Fibroblast of pulmonary artery (primary cell): ENCODE data around the gene MINDY4.
"Not testable (repeated sequence)": the region's sequence is repeated elsewhere in the genome, so short reads cannot be mapped to it uniquely, and the experiment has no call there.

Experiments
- DNase-seq: peaks from one replicate; pipeline ENCODE4 v3.0.0-alpha.2; 2010; ENCODE audit warnings: low read depth
- H3K4me3 ChIP-seq: replicated peaks from 2 replicates; pipeline ENCODE4 v1.5.1; 2011; ENCODE audit warnings: low read depth, mild to moderate bottlenecking, control low read depth, low read length, moderate library complexity
- CTCF ChIP-seq: IDR thresholded peaks from 2 replicates; pipeline ENCODE4 v1.5.1; 2011; ENCODE audit warnings: mild to moderate bottlenecking, control low read depth, low read length, inconsistent platforms; ENCODE audit errors: missing control alignments

MINDY4 gene

DNA sequence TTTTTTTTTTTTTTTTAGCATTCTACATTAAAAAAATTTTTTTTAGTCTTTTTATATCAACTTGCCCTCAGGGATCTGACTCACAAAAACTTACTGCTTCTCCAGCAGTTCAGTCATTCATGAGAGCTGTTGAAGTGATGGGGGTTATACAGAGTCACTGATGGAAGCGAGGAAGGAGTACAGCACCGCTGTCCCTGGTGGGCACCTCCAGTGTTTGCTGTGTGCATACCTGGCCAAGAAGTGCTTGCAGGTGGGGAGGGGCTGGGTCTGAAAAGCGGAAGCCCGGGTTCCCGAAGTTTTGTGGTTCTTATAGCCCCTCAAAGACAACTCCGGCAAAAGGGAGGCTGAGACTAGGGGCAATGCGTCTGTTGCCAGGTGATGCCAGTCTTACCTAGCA, 46.2 kb downstream of the MINDY4 start:
- DNase-seq = no peak
- TF ChIP-seq CTCF = no peak
- H3K4me3 ChIP-seq = no peak overlapping the region

- no peak for TF ChIP-seq CTCF
- no peak for DNase-seq
- H3K4me3 ChIP-seq = no peak overlapping the region
Measured at GRCh38 chr7:30824821-30825720, 53.9 kb downstream of the MINDY4 start.

DNA sequence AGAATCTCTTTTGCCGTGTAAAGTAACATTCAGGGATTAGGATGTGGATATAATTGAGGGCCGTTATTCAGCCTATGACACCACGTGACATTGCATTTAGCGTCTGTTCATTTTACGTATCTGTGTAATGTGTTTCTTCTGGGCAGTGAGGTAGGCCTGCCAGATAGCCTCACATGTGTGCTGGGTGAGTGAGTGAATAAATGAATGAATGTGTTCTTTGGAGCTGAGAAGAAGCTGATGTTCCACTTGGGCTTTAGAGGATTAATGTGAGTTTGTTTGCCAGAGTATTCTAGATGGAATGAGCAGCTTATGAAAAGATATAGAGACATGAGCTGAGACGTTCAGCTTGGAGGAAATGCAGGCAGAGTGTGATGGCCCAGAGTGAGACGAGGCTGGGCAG, 55.0 kb downstream of the MINDY4 start:
- DNase-seq = no peak
- no peak for TF ChIP-seq CTCF
- H3K4me3 ChIP-seq = no peak overlapping the region

DNA sequence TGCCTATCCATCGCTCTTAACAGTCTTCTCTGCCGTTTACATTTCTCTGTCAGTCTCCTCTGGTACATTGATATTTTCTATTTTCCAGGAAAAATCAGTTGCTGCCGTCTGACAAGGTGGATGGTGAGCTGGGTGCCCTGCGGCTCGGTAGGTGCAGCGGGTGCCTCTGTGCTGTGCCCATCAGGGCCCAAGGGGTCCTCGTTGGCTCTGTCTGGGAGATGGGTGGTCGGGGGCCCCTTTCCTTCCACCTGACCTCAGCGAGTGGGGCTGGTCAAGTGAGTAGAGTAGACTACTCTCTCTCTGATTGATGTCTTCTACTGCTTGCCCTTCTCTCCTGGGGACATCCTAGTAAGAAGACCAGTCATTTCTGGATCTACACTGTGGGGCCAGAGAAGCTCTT, 57.4 kb downstream of the MINDY4 start:
- no peak for TF ChIP-seq CTCF
- H3K4me3 ChIP-seq = no peak overlapping the region
- DNase-seq = no peak

DNA sequence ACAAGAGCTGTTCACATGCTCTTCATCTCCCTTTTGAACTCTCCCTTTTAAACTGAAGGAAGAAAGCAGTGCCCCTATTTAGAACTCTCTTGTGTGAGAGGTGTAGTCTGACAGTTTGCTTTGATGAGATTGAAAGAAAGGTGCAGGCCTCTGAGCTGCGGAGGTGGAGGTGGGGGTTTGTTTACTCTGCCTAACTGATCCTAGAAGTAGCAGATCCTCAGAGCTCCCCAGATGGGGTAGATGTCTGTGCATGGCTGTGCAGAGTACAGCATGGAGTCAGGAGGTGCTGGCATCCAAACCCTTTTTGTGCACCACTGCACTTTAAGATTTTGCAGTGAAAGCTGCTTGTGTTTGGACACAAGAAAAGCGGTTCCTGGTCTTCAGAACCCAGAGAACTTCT, 58.3 kb downstream of the MINDY4 start:
- no peak for TF ChIP-seq CTCF
- no peak for DNase-seq
- no peak overlapping the region for H3K4me3 ChIP-seq

GRCh38 chr7:30831227-30831626, 60.0 kb downstream of the MINDY4 start:
- TF ChIP-seq CTCF = no peak
- DNase-seq = peak; percentile 76
- no peak overlapping the region for H3K4me3 ChIP-seq

- TF ChIP-seq CTCF = no peak
- DNase-seq = no peak
- H3K4me3 ChIP-seq = no peak overlapping the region
Measured at GRCh38 chr7:30831936-30832335, 60.7 kb downstream of the MINDY4 start.

DNA sequence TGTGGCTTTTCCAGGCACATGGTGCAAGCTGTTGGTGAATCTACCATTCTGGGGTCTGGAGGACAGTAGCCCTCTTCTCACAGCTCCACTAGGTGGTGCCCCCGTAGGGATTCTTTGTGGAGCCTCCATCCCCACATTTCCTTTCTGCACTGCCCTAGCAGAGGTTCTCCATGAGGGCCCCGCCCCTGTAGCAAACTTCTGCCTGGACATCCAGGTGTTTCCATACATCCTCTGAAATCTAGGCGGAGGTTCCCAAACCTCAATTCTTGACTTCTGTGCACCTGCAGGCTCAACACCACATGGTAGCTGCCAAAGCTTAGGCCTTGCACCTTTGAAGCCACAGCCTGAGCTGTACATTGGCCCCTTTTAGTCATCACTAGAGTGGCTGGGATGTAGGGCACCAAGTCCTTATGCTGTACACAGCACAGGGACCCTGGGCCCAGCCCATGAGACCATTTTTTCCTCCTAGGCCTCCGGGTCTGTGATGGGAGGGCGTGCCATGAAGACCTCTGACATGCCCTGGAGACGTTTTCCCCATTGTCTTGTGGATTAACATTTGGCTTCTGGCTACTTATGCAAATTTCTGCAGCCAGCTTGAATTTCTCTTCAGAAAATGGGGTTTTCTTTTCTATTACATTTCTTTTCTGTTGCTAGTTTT, 62.9 kb downstream of the MINDY4 start:
- not testable (repeated sequence) for H3K4me3 ChIP-seq, DNase-seq
